Lower leg skin (tissue), 4 donors: ENCODE measurements around the gene SPCS3. TPM values are rescaled to one million over a fixed set of nuclear protein-coding genes. Genes with fewer than 3 reads are reported as not detected.
A peak's percentile ranks its signal among the peaks of the same experiment; 100 is the strongest.
"Not testable (repeated sequence)": the region's sequence is repeated elsewhere in the genome, so short reads cannot be mapped to it uniquely, and the experiment has no call there.

Source experiments
- DNase-seq, 2 donors: peaks; one replicate each; pipeline ENCODE4 v3.0.0-alpha.2; 2019; ENCODE audit warnings: low spot score in 2 of 2
- H3K4me3 ChIP-seq: fragments of 200-600 bp; sonication (generic); 2 replicates; pipeline ENCODE4 v1.5.1; 2017; ENCODE audit warnings: mild to moderate bottlenecking, low read depth; ENCODE audit not compliant: poor library complexity, severe bottlenecking
- POLR2A ChIP-seq, 2 donors: fragments of 450-650 bp; IDR thresholded peaks; one replicate each; pipeline ENCODE4 v1.6.1; 2016 to 2017; ENCODE audit warnings: antibody characterized with exemption in 2 of 2, mild to moderate bottlenecking in 1 of 2, moderate library complexity in 1 of 2
- WGBS, 2 donors: methylation state at CpG; one replicate each; pipeline ENCODE4 v1.1.5; 2018; 5-methylcytosine and 5-hydroxymethylcytosine counted together
- intact Hi-C: fragments of 100-400 bp; cut with DNase I; formaldehyde crosslinking; loops from one replicate; pipeline ENCODE4 v1.15.0; 2023; ENCODE audit warnings: low total_unique reads
- total RNA-seq, 4 donors: library from RNA; depleted of rRNA; stranded (reverse); fragments of >200 nt; gene quantifications; one replicate each; pipeline ENCODE4 v1.1.0, GENCODE V29; 2016
- TF ChIP-seq, protein P1 (sequence below), 3 donors: fragments of 450-650 bp; IDR thresholded peaks; one replicate each; pipeline ENCODE4 v1.5.1; 2016; ENCODE audit warnings: antibody characterized with exemption in 3 of 3, mild to moderate bottlenecking in 3 of 3, moderate library complexity in 2 of 3

SPCS3 gene
- total RNA-seq, 4 donors from 2014 or later: 39.8 to 54.5 (median 44.3) TPM

DNA sequence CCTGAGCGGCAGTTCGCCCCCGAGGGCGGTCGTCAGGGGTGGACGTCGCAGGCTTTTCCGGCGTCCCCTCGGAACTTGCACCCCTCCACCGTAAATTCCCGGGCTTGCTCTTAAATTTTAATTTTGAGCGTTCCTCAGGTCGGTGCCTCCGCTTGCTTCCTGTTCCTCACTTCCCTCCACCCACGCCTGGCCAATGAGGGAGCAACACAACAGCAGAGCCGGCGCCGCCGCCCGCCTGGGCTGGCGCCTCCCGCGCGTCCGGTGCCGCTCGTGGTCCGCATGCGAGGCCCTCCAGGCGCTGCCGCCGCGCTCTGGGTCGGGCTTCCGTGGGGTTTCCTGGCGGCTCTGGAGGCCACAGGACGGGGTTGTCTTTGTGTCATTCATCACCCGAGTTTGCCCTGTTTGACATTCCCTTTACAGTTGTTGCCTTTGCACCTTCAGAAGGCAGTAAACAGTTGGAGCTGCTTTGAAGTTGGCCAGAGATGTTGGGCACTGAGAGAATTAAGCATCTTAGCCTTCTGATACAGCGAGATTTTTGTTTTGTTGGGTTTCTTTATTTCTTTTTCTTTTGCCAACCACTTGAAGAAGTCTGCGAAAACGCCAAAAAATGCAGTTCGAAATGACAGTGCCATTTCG is 692 bp downstream of the SPCS3 start:
- peak; percentile 88 to 97 for DNase-seq
- intact Hi-C loops: no loop called here
- WGBS, 2 donors: 1 to 2% methylated on average over 37 to 39 of the region's 44 CpGs
- TF ChIP-seq POLR2A (IDR thresholded peaks at IDR 0.05): no peak
- TF ChIP-seq, protein P1, sequence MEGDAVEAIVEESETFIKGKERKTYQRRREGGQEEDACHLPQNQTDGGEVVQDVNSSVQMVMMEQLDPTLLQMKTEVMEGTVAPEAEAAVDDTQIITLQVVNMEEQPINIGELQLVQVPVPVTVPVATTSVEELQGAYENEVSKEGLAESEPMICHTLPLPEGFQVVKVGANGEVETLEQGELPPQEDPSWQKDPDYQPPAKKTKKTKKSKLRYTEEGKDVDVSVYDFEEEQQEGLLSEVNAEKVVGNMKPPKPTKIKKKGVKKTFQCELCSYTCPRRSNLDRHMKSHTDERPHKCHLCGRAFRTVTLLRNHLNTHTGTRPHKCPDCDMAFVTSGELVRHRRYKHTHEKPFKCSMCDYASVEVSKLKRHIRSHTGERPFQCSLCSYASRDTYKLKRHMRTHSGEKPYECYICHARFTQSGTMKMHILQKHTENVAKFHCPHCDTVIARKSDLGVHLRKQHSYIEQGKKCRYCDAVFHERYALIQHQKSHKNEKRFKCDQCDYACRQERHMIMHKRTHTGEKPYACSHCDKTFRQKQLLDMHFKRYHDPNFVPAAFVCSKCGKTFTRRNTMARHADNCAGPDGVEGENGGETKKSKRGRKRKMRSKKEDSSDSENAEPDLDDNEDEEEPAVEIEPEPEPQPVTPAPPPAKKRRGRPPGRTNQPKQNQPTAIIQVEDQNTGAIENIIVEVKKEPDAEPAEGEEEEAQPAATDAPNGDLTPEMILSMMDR (IDR thresholded peaks at IDR 0.05): no peak
- peak overlapping the region; percentile 100 for H3K4me3 ChIP-seq

- 0 to 1% methylated on average over 6 of the region's 6 CpGs for WGBS, 2 donors
- DNase-seq: no peak
- intact Hi-C loops: no loop called here
Observed at GRCh38 chr4:176320976-176321361, 1.2 kb downstream of the SPCS3 start.

DNA sequence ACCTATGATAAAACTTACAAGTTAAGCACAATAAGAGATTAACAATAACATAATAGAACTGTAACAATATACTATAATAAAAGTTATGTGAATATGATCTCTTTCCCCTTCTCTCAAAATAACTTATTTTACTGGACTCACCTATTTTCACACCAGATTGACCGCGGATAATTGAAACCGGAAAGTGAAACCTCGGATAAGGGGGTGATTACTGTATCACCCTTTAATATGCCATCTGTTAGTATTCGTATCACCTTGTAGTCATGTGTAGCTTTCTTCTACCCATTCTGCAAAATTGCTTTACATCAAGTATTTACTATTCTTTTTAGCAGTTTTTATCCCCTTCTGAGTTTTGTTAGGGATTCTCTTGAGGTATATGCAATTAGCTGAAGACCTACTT is 1.8 kb downstream of the SPCS3 start:
- WGBS, 2 donors: 57 to 69% methylated on average over 5 of the region's 5 CpGs
- TF ChIP-seq POLR2A (IDR thresholded peaks at IDR 0.05): no peak
- TF ChIP-seq, protein P1 (IDR thresholded peaks at IDR 0.05): no peak
- DNase-seq: no peak
- no peak overlapping the region for H3K4me3 ChIP-seq
- intact Hi-C loops: no loop called here

More at GRCh38 chr4:176320976-176321361, 1.2 kb downstream of the SPCS3 start:
- no peak for TF ChIP-seq POLR2A (IDR thresholded peaks at IDR 0.05)
- TF ChIP-seq, protein P1 (IDR thresholded peaks at IDR 0.05): no peak
- peak overlapping the region; percentile 100 for H3K4me3 ChIP-seq

DNA sequence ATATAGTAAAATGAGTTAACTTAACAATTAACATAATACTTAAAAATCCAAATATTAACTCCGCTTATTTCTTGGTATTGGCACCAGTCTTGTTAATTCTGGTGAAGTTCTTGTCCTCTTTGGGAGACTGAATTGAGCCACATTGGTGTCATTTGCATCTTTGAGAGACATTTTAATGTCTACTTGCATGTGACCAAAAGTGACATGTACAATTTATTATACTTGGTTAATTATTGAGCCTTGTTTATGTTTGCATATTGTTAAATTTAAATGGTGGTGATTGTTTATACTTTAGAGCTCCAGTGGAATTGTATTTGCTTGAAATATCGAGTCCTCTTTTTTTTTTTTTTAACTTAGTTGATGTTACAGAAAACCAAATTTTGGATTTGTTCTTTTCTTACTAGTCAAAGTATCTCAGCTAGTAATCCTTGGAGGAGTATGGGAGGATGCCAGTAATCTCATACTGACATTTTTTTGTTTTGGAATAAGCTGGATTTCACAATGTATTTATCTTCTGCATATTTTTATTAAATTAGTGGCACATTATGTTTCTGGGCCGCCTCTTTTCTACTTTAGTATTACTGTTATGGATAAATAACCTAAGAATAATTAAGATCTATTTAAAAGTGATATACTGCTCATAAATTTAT is 3.9 kb downstream of the SPCS3 start:
- intact Hi-C loops: no loop called here
- WGBS, 2 donors: 82 to 87% methylated on average over 3 of the region's 3 CpGs
- TF ChIP-seq POLR2A (IDR thresholded peaks at IDR 0.05): no peak
- TF ChIP-seq, protein P1 (IDR thresholded peaks at IDR 0.05): no peak
- no peak overlapping the region for H3K4me3 ChIP-seq
- DNase-seq: no peak

DNA sequence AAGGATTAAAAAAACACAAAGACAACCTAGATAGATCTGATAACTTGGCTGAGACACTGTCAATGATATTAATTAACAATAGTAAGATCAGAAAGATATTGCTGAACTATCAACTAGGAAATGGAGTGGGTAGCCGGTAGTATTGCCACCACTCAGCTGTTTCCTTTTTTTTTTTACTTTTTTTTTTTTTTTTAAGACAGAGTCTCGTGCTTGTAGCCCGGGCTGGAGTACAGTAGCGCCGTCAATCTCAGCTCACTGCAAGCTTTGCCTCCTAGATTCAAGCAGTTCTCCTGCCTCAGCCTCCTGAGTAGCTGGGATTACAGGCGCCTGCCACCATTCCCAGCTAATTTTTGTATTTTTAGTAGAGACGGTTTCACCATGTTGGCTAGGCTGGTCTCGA is 5.1 kb downstream of the SPCS3 start:
- WGBS, 2 donors: 82 to 83% methylated on average over 8 of the region's 8 CpGs
- H3K4me3 ChIP-seq, DNase-seq, intact Hi-C loops: not testable (repeated sequence)

- intact Hi-C loops: no loop called here
- no peak for DNase-seq
- H3K4me3 ChIP-seq: no peak overlapping the region
- TF ChIP-seq POLR2A (IDR thresholded peaks at IDR 0.05): no peak
- TF ChIP-seq, protein P1 (IDR thresholded peaks at IDR 0.05): no peak
- WGBS, 2 donors: 66 to 68% methylated on average over 3 of the region's 3 CpGs
Observed at GRCh38 chr4:176333076-176333475, 13.3 kb downstream of the SPCS3 start.
